Uterus (tissue), 4 donors: ENCODE results near the gene C2orf69. TPM values are rescaled to one million over a fixed set of nuclear protein-coding genes. Genes with fewer than 3 reads are reported as not detected.

Source experiments
- DNase-seq, 2 donors: peaks; one replicate each; pipeline ENCODE4 v3.0.0-alpha.2; 2019 to 2020
- H3K27ac ChIP-seq, 2 donors: fragments of 200-600 bp; sonication (generic); 1 replicate in 1 of 2; 2 replicates in 1 of 2; pipeline ENCODE4 v1.5.1; 2016 to 2018
- H3K27me3 ChIP-seq, 2 donors: fragments of 200-600 bp; sonication (generic); one replicate each; pipeline ENCODE4 v1.5.1; 2018 to 2019; ENCODE audit warnings: control low read depth in 1 of 2
- H3K36me3 ChIP-seq, 2 donors: fragments of 200-600 bp; sonication (generic); one replicate each; pipeline ENCODE4 v1.5.1; 2019; ENCODE audit warnings: control low read depth in 1 of 2
- H3K4me1 ChIP-seq, 2 donors: fragments of 200-600 bp; sonication (generic); one replicate each; pipeline ENCODE4 v1.5.1; 2018 to 2019; ENCODE audit warnings: control low read depth in 1 of 2
- H3K4me3 ChIP-seq, 2 donors: fragments of 200-600 bp; sonication (generic); 1 replicate in 1 of 2; 2 replicates in 1 of 2; pipeline ENCODE4 v1.5.1; 2018 to 2019; ENCODE audit warnings: mild to moderate bottlenecking in 1 of 2
- H3K9me3 ChIP-seq, 2 donors: fragments of 200-600 bp; sonication (generic); one replicate each; pipeline ENCODE4 v1.5.1; 2019; ENCODE audit warnings: control low read depth in 1 of 2
- CTCF ChIP-seq, 4 experiments: fragments of 200-600 bp in 2 of 4; fragments of 450-650 bp in 2 of 4; sonication (generic) in 2 of 4; IDR thresholded peaks; one replicate each; pipeline ENCODE4 v1.5.1; 2016 to 2019; ENCODE audit warnings: antibody characterized with exemption in 4 of 4, mild to moderate bottlenecking in 2 of 4, moderate library complexity in 1 of 4
- POLR2A ChIP-seq, 2 donors: fragments of 450-650 bp; IDR thresholded peaks; one replicate each; pipeline ENCODE4 v1.6.1; 2016; ENCODE audit warnings: antibody characterized with exemption in 2 of 2, mild to moderate bottlenecking in 1 of 2, moderate library complexity in 1 of 2
- intact Hi-C: fragments of 100-400 bp; cut with DNase I; formaldehyde crosslinking; loops from one replicate; pipeline ENCODE4 v1.15.1; 2023; ENCODE audit warnings: low total_unique reads
- total RNA-seq, 4 donors: library from RNA; depleted of rRNA in 3 of 4; stranded (reverse); fragments of >200 nt in 3 of 4; gene quantifications; one replicate each; pipeline versions ENCODE4 v1.1.0 to v1.2.4, GENCODE V29; 2014 to 2023
- donor health status: DM: yes; HTN: yes; CAD: no.

Gene C2orf69
- total RNA-seq, 4 donors from 2014 or later = 9.4 to 19.4 (median 16.5) TPM

GRCh38 chr2:199928226-199928625 is 17.1 kb downstream of the C2orf69 start:
- no peak for DNase-seq
- H3K4me3 ChIP-seq = no peak overlapping the region
- intact Hi-C loops = no loop called here
- H3K4me1 ChIP-seq = no peaks in the 10 kb centered on the region
- H3K27ac ChIP-seq = no peak overlapping the region
- no peaks in the 10 kb centered on the region for H3K27me3 ChIP-seq
- no peaks in the 10 kb centered on the region for H3K36me3 ChIP-seq
- H3K9me3 ChIP-seq = no peaks in the 10 kb centered on the region
- TF ChIP-seq POLR2A (IDR thresholded peaks at IDR 0.05) = no peak
- no peak for TF ChIP-seq CTCF (IDR thresholded peaks at IDR 0.05)

GRCh38 chr2:199928626-199929025 is 17.5 kb downstream of the C2orf69 start:
- Histone ChIP-seq H3K36me3 (no peaks in the 10 kb centered on the region), H3K27me3 (no peaks in the 10 kb centered on the region), H3K27ac (no peak overlapping the region), H3K4me3 (no peak overlapping the region), H3K4me1 (no peaks in the 10 kb centered on the region), H3K9me3 (no peaks in the 10 kb centered on the region)
- no peak for TF ChIP-seq POLR2A (IDR thresholded peaks at IDR 0.05)
- no peak for TF ChIP-seq CTCF (IDR thresholded peaks at IDR 0.05)
- intact Hi-C loops = no loop called here
- DNase-seq = no peak

- Histone ChIP-seq H3K4me1 (no peaks in the 10 kb centered on the region), H3K4me3 (no peak overlapping the region), H3K9me3 (no peaks in the 10 kb centered on the region), H3K27me3 (no peaks in the 10 kb centered on the region), H3K36me3 (no peaks in the 10 kb centered on the region), H3K27ac (no peak overlapping the region)
- no peak for DNase-seq
- TF ChIP-seq POLR2A (IDR thresholded peaks at IDR 0.05) (no peak), CTCF (IDR thresholded peaks at IDR 0.05) (no peak)
- intact Hi-C loops = no loop called here
These were observed 18.2 kb downstream of the C2orf69 start for GRCh38 chr2:199929262-199929661.

GRCh38 chr2:199932312-199932855 is 21.3 kb downstream of the C2orf69 start:
- intact Hi-C loops = no loop called here
- no peak overlapping the region for H3K27ac ChIP-seq
- H3K36me3 ChIP-seq = no peaks in the 10 kb centered on the region
- H3K27me3 ChIP-seq = no peaks in the 10 kb centered on the region
- no peaks in the 10 kb centered on the region for H3K9me3 ChIP-seq
- DNase-seq = no peak
- H3K4me1 ChIP-seq = no peaks in the 10 kb centered on the region
- TF ChIP-seq CTCF (IDR thresholded peaks at IDR 0.05) = no peak
- TF ChIP-seq POLR2A (IDR thresholded peaks at IDR 0.05) = no peak
- H3K4me3 ChIP-seq = no peak overlapping the region

- TF ChIP-seq CTCF (IDR thresholded peaks at IDR 0.05) = no peak
These were observed 22.4 kb downstream of the C2orf69 start for GRCh38 chr2:199933466-199933865.

More at GRCh38 chr2:199933466-199933865, 22.4 kb downstream of the C2orf69 start:
- DNase-seq = no peak
- Histone ChIP-seq H3K27me3 (no peaks in the 10 kb centered on the region), H3K27ac (no peak overlapping the region), H3K9me3 (no peaks in the 10 kb centered on the region), H3K4me1 (no peaks in the 10 kb centered on the region), H3K36me3 (no peaks in the 10 kb centered on the region), H3K4me3 (no peak overlapping the region)
- intact Hi-C loops = no loop called here
